Measurements from ENCODE around the gene NUCKS1.

DNA sequence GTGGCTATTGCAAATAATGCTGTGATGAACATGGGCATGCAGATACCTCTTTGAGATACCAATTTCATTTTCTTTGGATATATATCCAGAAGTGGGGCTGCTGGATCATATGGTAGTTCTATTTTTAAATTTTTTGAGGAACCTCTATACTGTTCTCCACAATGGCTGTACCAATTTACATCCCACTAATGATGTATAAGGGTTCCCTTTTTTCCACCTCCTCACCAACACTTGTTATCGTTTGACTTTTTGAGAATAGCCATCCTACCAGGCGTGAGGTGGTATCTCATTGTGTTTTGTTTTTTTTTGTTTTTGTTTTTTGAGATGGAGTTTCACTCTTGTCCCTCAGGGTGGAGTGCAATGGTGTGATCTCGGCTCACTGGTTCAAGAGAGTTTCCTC lies 6.6 kb upstream of the NUCKS1 start:
- TF ChIP-seq, protein P1, sequence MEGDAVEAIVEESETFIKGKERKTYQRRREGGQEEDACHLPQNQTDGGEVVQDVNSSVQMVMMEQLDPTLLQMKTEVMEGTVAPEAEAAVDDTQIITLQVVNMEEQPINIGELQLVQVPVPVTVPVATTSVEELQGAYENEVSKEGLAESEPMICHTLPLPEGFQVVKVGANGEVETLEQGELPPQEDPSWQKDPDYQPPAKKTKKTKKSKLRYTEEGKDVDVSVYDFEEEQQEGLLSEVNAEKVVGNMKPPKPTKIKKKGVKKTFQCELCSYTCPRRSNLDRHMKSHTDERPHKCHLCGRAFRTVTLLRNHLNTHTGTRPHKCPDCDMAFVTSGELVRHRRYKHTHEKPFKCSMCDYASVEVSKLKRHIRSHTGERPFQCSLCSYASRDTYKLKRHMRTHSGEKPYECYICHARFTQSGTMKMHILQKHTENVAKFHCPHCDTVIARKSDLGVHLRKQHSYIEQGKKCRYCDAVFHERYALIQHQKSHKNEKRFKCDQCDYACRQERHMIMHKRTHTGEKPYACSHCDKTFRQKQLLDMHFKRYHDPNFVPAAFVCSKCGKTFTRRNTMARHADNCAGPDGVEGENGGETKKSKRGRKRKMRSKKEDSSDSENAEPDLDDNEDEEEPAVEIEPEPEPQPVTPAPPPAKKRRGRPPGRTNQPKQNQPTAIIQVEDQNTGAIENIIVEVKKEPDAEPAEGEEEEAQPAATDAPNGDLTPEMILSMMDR (IDR thresholded peaks at IDR 0.05), result no peak
- TF ChIP-seq TCF12 (IDR thresholded peaks at IDR 0.05), result no peak
- no peak for TF ChIP-seq TAF1 (IDR thresholded peaks at IDR 0.05; ENCODE audit: borderline replicate concordance, low read depth, low read length)
- no peak for TF ChIP-seq POLR2AphosphoS5 (IDR thresholded peaks at IDR 0.05; ENCODE audit: low read depth, low read length)
- TF ChIP-seq EP300 (IDR thresholded peaks at IDR 0.05; ENCODE audit: borderline replicate concordance in 1 of 2, low read depth in 1 of 2, low read length in 1 of 2), result no peak
- TF ChIP-seq, protein P2, sequence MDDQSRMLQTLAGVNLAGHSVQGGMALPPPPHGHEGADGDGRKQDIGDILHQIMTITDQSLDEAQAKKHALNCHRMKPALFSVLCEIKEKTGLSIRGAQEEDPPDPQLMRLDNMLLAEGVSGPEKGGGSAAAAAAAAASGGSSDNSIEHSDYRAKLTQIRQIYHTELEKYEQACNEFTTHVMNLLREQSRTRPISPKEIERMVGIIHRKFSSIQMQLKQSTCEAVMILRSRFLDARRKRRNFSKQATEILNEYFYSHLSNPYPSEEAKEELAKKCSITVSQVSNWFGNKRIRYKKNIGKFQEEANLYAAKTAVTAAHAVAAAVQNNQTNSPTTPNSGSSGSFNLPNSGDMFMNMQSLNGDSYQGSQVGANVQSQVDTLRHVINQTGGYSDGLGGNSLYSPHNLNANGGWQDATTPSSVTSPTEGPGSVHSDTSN (IDR thresholded peaks at IDR 0.05), result no peak
- TF ChIP-seq FOXJ3 (CRISPR knock-in tag; IDR thresholded peaks at IDR 0.05), result no peak
- TF ChIP-seq, protein P3, sequence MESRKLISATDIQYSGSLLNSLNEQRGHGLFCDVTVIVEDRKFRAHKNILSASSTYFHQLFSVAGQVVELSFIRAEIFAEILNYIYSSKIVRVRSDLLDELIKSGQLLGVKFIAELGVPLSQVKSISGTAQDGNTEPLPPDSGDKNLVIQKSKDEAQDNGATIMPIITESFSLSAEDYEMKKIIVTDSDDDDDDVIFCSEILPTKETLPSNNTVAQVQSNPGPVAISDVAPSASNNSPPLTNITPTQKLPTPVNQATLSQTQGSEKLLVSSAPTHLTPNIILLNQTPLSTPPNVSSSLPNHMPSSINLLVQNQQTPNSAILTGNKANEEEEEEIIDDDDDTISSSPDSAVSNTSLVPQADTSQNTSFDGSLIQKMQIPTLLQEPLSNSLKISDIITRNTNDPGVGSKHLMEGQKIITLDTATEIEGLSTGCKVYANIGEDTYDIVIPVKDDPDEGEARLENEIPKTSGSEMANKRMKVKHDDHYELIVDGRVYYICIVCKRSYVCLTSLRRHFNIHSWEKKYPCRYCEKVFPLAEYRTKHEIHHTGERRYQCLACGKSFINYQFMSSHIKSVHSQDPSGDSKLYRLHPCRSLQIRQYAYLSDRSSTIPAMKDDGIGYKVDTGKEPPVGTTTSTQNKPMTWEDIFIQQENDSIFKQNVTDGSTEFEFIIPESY (IDR thresholded peaks at IDR 0.05; ENCODE audit: borderline replicate concordance, low read depth), result no peak
- no peak for TF ChIP-seq RCOR1 (IDR thresholded peaks at IDR 0.05; ENCODE audit: low read length)
- no peak for TF ChIP-seq GABPA (IDR thresholded peaks at IDR 0.05; ENCODE audit: low read depth)
- no peak for TF ChIP-seq RAD21 (IDR thresholded peaks at IDR 0.05; ENCODE audit: low read length)
- TF ChIP-seq RFX5 (IDR thresholded peaks at IDR 0.05; ENCODE audit: low read length), result no peak
